GM21786 (cell line): ENCODE measurements around the gene GMDS.
A peak's percentile ranks its signal among the peaks of the same experiment; 100 is the strongest.

Experiments used
- ATAC-seq: cut with Tn5 transposase; IDR thresholded peaks from one replicate; pipeline ENCODE4 v1.9.1; 2021; ENCODE audit not compliant: unreplicated experiment

The GMDS gene

GRCh38 chr6:2245103-2245876 is at the start of gene GMDS:
Gene GMDS (minus strand): TSS chr6:2245605.
- peak; percentile 92 for ATAC-seq

- ATAC-seq, result no peak
These were observed 40.1 kb upstream of the GMDS start for GRCh38 chr6:2285510-2285909.

GRCh38 chr6:2275892-2276242 is 30.5 kb upstream of the GMDS start:
- no peak for ATAC-seq

- ATAC-seq, result no peak
These were observed 29.8 kb upstream of the GMDS start for GRCh38 chr6:2274981-2275891.

GRCh38 chr6:2272696-2273095 is 27.3 kb upstream of the GMDS start:
- ATAC-seq, result no peak

- no peak for ATAC-seq
These were observed 24.6 kb upstream of the GMDS start for GRCh38 chr6:2270054-2270453.

GRCh38 chr6:2266841-2267240 is 21.4 kb upstream of the GMDS start:
- ATAC-seq, result no peak

GRCh38 chr6:2266031-2266795 is 20.8 kb upstream of the GMDS start:
- ATAC-seq, result no peak

- ATAC-seq, result no peak
These were observed 19.5 kb upstream of the GMDS start for GRCh38 chr6:2264932-2265331.

- no peak for ATAC-seq
These were observed 18.5 kb upstream of the GMDS start for GRCh38 chr6:2263896-2264295.

- ATAC-seq, result no peak
These were observed 14.2 kb upstream of the GMDS start for GRCh38 chr6:2259574-2259973.

- ATAC-seq, result no peak
These were observed 13.6 kb upstream of the GMDS start for GRCh38 chr6:2259002-2259494.

GRCh38 chr6:2258112-2258511 is 12.7 kb upstream of the GMDS start:
- no peak for ATAC-seq

GRCh38 chr6:2257363-2257762 is 12.0 kb upstream of the GMDS start:
- no peak for ATAC-seq

- no peak for ATAC-seq
These were observed 9.3 kb upstream of the GMDS start for GRCh38 chr6:2254747-2255146.

GRCh38 chr6:2249126-2249525 is 3.7 kb upstream of the GMDS start:
- ATAC-seq, result no peak

- ATAC-seq, result no peak
These were observed 2.3 kb upstream of the GMDS start for GRCh38 chr6:2247664-2248063.

- ATAC-seq, result peak; percentile 26
These were observed 765 bp upstream of the GMDS start for GRCh38 chr6:2245877-2246863.

- peak; percentile 17 for ATAC-seq
These were observed 923 bp downstream of the GMDS start for GRCh38 chr6:2244261-2245102.
